D721Med (cell line): Measurements from ENCODE around the gene MINDY4.
"Not testable (repeated sequence)": the region's sequence is repeated elsewhere in the genome, so short reads cannot be mapped to it uniquely, and the experiment has no call there.

Experiments
- DNase-seq: peaks from one replicate; pipeline ENCODE4 v3.0.0; 2011; ENCODE audit warnings: low spot score; ENCODE audit not compliant: insufficient read length
- FAIRE-seq: peaks from 2 replicates; lab custom pipeline; 2011; peaks lifted over from hg19 to GRCh38; lab: Jason Lieb, UNC
- CTCF ChIP-seq: IDR thresholded peaks from 2 replicates; pipeline ENCODE4 v1.5.1; 2012; ENCODE audit warnings: mild to moderate bottlenecking, control low read depth; ENCODE audit not compliant: insufficient read depth; ENCODE audit errors: missing control alignments

The MINDY4 gene

DNA sequence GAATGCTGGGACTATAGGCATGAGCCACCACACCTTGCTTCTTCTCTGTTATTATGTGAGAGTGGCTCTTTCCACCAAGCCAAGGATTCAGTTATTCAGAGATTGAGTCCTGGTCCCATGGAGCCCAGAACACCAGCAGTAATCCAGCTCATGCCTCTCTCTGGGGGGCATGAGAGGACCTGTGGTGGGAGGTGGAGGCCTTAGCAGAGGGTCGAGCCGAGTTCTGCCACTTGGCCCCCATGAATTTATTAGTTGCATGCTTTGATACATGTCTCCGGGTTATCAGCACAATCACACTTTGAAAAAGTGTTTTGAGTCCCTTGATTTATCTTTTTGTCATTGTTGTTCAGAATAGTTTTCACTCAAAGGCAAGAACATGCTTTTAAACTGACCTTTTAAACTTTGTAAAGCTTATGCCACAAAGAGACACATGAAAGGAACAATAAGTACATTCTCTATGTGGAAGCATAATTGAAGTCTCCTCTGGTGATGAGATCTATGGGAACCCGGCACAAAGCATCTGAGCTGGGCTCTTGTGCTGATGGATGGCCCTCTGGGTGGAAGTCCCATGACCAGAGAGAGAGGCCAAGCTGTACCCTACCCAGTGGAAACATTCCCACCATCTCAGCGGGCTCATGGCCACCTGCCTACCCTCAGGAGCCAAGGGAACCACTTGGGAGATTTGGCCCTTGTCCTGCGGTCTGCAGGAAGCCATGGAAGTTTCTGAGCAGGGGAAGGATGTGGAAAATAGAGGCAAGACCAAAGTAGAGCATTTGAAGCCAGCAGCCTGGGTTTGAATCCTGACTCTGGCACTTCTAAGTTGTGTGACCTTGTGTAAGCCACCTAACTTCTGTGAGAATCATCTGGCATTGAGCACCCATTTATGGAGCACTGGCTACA is 53.9 kb downstream of the MINDY4 start:
- DNase-seq: no peak
- no peak for FAIRE-seq
- TF ChIP-seq CTCF: no peak

DNA sequence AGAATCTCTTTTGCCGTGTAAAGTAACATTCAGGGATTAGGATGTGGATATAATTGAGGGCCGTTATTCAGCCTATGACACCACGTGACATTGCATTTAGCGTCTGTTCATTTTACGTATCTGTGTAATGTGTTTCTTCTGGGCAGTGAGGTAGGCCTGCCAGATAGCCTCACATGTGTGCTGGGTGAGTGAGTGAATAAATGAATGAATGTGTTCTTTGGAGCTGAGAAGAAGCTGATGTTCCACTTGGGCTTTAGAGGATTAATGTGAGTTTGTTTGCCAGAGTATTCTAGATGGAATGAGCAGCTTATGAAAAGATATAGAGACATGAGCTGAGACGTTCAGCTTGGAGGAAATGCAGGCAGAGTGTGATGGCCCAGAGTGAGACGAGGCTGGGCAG is 55.0 kb downstream of the MINDY4 start:
- no peak for TF ChIP-seq CTCF
- DNase-seq (no peak), FAIRE-seq (no peak)

- no peak for DNase-seq
- FAIRE-seq: no peak
- no peak for TF ChIP-seq CTCF
Measured at GRCh38 chr7:30828591-30828990, 57.4 kb downstream of the MINDY4 start.

DNA sequence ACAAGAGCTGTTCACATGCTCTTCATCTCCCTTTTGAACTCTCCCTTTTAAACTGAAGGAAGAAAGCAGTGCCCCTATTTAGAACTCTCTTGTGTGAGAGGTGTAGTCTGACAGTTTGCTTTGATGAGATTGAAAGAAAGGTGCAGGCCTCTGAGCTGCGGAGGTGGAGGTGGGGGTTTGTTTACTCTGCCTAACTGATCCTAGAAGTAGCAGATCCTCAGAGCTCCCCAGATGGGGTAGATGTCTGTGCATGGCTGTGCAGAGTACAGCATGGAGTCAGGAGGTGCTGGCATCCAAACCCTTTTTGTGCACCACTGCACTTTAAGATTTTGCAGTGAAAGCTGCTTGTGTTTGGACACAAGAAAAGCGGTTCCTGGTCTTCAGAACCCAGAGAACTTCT is 58.3 kb downstream of the MINDY4 start:
- no peak for DNase-seq
- TF ChIP-seq CTCF: no peak
- no peak for FAIRE-seq

GRCh38 chr7:30831227-30831626 is 60.0 kb downstream of the MINDY4 start:
- no peak for TF ChIP-seq CTCF
- no peak for FAIRE-seq
- no peak for DNase-seq

DNA sequence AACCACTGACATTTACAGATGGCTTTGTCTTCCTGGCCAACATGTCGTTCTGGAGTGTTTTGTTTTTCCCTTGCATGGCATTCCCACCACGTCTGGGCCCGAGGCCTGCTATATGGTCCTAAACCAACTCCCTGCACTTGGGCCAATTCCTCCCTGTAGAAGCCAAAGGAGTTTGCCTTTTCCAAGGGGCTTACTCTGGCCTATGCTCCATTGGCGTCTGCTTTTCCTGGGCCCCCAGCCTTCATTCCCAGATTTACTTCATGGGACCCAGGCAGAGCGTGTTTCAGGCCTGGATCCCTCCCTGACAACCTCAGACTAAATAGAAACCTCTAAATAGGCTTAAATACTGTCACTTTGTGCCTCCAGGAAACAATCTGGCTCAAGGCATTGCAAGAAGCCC is 60.7 kb downstream of the MINDY4 start:
- FAIRE-seq (no peak), DNase-seq (no peak)

GRCh38 chr7:30834017-30834674 is 62.9 kb downstream of the MINDY4 start:
- DNase-seq, FAIRE-seq: not testable (repeated sequence)

More for the DNA sequence above, 60.7 kb downstream of the MINDY4 start:
- TF ChIP-seq CTCF: no peak
